GM19452 (cell line): ENCODE results near the gene CCL4.
A peak's percentile ranks its signal among the peaks of the same experiment; 100 is the strongest.
"Not testable (repeated sequence)": the region's sequence is repeated elsewhere in the genome, so short reads cannot be mapped to it uniquely, and the experiment has no call there.

Source experiments
- ATAC-seq: cut with Tn5 transposase; IDR thresholded peaks from one replicate; pipeline ENCODE4 v1.9.1; 2021; ENCODE audit not compliant: unreplicated experiment

The CCL4 gene

GRCh38 chr17:36115649-36115977 is 12.0 kb downstream of the CCL4 start:
- not testable (repeated sequence) for ATAC-seq

GRCh38 chr17:36117505-36118382 is 14.1 kb downstream of the CCL4 start:
- ATAC-seq = no peak

GRCh38 chr17:36118477-36119353 is 15.1 kb downstream of the CCL4 start:
- ATAC-seq = no peak

- no peak for ATAC-seq
Observed at GRCh38 chr17:36120221-36120620, 16.6 kb downstream of the CCL4 start.

- not testable (repeated sequence) for ATAC-seq
Observed at GRCh38 chr17:36121099-36121498, 17.5 kb downstream of the CCL4 start.

- ATAC-seq = no peak
Observed at GRCh38 chr17:36123431-36123830, 19.8 kb downstream of the CCL4 start.

- ATAC-seq = no peak
Observed at GRCh38 chr17:36124879-36125824, 21.5 kb downstream of the CCL4 start.

- peak; percentile 55 for ATAC-seq
Observed at GRCh38 chr17:36127199-36127893, 23.7 kb downstream of the CCL4 start.

- no peak for ATAC-seq
Observed at GRCh38 chr17:36127911-36128310, 24.3 kb downstream of the CCL4 start.

- no peak for ATAC-seq
Observed at GRCh38 chr17:36128411-36128978, 24.9 kb downstream of the CCL4 start.

GRCh38 chr17:36129616-36130015 is 26.0 kb downstream of the CCL4 start:
- no peak for ATAC-seq

- ATAC-seq = no peak
Observed at GRCh38 chr17:36130346-36130745, 26.7 kb downstream of the CCL4 start.

- ATAC-seq = no peak
Observed at GRCh38 chr17:36131421-36131820, 27.8 kb downstream of the CCL4 start.

GRCh38 chr17:36131931-36132330 is 28.3 kb downstream of the CCL4 start:
- no peak for ATAC-seq

- no peak for ATAC-seq
Observed at GRCh38 chr17:36132421-36132831, 28.8 kb downstream of the CCL4 start.

- no peak for ATAC-seq
Observed at GRCh38 chr17:36133602-36134236, 30.1 kb downstream of the CCL4 start.

GRCh38 chr17:36135465-36135864 is 31.8 kb downstream of the CCL4 start:
- ATAC-seq = no peak

GRCh38 chr17:36136036-36136435 is 32.4 kb downstream of the CCL4 start:
- ATAC-seq = no peak

GRCh38 chr17:36136439-36136838 is 32.8 kb downstream of the CCL4 start:
- no peak for ATAC-seq
